GM18499 (cell line): ENCODE measurements around the gene SMIM10L1.

Experiments
- ATAC-seq: cut with Tn5 transposase; IDR thresholded peaks from one replicate; pipeline ENCODE4 v1.9.1; 2021; ENCODE audit warnings: moderate number of reproducible peaks; ENCODE audit not compliant: insufficient read depth, unreplicated experiment

Gene SMIM10L1

DNA sequence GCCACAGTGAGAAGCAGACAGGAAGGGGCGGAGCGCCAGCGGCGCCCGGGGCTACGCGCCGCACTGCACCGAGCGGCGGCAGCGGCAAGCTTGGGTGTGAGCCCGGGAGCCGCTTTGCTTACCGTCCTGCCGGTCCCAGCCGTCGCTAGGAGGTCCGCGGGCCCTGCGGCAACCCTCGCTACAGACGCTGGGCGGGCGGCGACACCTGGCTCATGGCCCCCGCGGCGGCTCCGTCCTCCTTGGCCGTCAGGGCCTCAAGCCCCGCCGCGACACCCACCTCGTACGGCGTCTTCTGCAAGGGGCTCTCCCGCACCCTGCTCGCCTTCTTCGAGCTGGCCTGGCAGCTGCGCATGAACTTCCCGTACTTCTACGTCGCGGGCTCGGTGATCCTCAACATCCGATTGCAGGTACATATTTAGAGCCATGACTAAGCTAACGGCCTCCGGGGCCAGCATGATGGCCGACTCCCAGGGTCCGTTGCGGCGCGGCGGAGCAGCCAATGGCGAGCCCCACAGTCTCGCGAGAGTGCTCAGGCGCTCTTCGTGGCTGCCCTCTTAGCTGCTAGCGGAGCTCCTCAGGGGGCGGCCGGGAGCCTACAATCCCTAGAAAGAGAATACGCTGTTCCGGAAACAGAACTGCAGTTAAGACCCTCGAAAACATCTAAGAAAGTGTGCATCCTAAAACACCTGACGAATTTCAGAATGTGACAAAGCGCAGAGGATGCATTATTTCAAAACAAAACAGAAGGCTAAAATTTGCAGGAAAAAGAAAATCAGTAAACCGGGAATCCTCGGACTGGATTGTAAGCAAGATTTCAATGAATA, at the start of gene SMIM10L1:
Gene SMIM10L1 (plus strand): TSS at position 50 of the 824 bp plus-strand sequence. CDS start 163 bp downstream, at position 213.
- peak; percentile 95 for ATAC-seq

DNA sequence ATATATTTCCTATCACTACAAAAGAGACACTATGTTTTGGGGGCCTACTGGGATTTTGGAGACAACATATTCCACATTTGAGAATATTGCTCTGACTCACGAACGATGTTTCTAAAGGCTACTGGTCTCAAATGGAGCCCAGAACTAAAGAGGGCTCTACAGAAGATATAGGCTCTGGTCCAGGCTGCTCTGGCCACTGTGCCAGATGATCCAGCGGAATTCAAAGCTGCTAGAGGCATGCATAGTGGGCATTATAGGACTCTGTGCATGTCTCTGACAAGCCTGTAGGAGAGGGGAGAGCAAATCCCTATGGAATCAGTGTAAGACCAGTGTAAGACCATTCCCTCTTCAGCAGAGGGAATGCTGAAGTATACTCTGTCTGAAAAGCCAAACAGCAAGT, 40.6 kb upstream of the SMIM10L1 start:
- no peak for ATAC-seq

DNA sequence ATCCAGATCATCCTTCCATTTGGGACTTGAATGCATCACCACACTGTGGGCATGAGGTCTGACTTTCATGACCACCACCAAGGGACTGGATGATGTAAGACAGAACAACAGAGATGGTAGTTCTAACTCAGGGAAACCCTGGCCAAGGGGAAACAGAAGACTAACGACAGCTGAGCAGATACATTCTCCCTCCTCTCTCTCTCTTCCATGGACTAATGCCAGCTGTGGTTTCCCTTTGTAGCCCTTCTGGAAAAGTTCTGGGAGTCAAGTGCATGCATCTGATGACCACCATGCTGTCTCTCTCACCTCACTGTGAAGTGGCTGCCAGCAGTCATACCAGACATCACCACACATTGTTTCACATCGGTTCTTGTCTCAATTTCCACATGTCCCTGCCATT, 40.0 kb upstream of the SMIM10L1 start:
- no peak for ATAC-seq

- no peak for ATAC-seq
Observed at GRCh38 chr12:11133162-11133561, 37.8 kb upstream of the SMIM10L1 start.

- no peak for ATAC-seq
Observed at GRCh38 chr12:11133816-11134215, 37.2 kb upstream of the SMIM10L1 start.

GRCh38 chr12:11134305-11134704, 36.7 kb upstream of the SMIM10L1 start, which contains the start of gene TAS2R30:
Gene TAS2R30 (minus strand): TSS chr12:11134644. CDS start chr12:11134244, 400 bp downstream.
- no peak for ATAC-seq

DNA sequence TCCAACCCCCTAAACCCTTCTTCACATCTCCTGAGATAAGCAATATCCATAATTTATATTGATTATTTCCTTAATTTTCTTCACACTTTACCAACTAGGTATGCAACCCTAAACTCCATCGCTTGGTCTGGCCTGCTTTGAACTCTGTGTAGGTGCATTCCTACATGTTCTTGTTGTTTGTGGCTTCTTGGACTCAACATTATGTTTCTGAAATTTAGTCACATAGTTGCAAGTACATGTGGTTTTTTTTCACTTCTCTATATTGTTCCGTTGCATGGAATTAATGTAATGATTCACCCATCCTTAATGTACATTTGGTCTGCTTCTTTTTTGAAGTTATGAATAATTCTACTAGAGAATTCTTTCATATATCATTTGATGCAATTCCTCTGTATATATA, 34.9 kb upstream of the SMIM10L1 start:
- ATAC-seq, result no peak

DNA sequence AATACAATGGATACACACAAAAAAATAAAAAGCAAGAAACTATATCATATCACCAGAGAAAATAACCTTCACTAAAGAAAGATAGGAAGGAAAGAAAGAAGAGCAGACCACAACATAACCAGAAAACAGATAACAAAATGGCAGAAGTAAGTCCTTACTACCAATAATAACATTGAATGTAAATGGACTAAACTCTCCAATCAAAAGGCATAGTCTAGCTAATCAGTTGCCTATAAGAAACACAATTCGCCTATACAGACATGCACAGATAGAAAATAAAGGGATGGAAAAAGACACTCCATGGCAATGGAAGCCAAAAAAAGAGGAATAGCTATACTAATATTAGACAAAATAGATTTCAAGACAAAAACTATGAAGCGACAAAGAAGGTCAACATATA, 27.6 kb upstream of the SMIM10L1 start:
- no peak for ATAC-seq

- ATAC-seq, result no peak
Observed at GRCh38 chr12:11144297-11144696, 26.7 kb upstream of the SMIM10L1 start.

- no peak for ATAC-seq
Observed at GRCh38 chr12:11147420-11147819, 23.6 kb upstream of the SMIM10L1 start.

- ATAC-seq, result no peak
Observed at GRCh38 chr12:11150832-11151231, 20.2 kb upstream of the SMIM10L1 start.

- no peak for ATAC-seq
Observed at GRCh38 chr12:11152725-11153124, 18.3 kb upstream of the SMIM10L1 start.

- no peak for ATAC-seq
Observed at GRCh38 chr12:11154400-11154925, 16.5 kb upstream of the SMIM10L1 start.

GRCh38 chr12:11158885-11159444, 12.0 kb upstream of the SMIM10L1 start:
- no peak for ATAC-seq

- ATAC-seq, result no peak
Observed at GRCh38 chr12:11162502-11162901, 8.5 kb upstream of the SMIM10L1 start.

GRCh38 chr12:11164384-11164783, 6.6 kb upstream of the SMIM10L1 start:
- ATAC-seq, result no peak

GRCh38 chr12:11166300-11166699, 4.7 kb upstream of the SMIM10L1 start:
- no peak for ATAC-seq

- ATAC-seq, result no peak
Observed at GRCh38 chr12:11170810-11171144, 217 bp upstream of the SMIM10L1 start.

- ATAC-seq, result no peak
Observed at GRCh38 chr12:11171969-11172675, 1.1 kb downstream of the SMIM10L1 start.

DNA sequence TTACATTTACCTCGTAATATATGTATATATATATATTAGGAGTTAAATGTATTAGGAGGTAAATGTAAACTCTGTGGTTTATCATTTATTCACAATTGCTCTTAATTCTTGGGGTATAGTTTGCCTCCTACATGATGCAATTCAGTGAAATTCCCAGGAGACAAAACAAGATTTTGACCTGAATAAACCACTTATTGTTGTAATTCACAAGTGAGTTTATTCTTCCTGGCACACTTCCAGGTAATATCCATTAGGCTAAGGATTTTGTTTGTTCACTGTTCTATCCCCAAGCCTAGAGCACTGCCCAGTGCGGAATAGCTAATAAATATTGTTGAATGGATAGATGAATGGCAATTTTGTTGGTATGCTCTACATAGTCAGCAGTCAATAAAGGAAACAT, 3.0 kb downstream of the SMIM10L1 start:
- ATAC-seq, result no peak

DNA sequence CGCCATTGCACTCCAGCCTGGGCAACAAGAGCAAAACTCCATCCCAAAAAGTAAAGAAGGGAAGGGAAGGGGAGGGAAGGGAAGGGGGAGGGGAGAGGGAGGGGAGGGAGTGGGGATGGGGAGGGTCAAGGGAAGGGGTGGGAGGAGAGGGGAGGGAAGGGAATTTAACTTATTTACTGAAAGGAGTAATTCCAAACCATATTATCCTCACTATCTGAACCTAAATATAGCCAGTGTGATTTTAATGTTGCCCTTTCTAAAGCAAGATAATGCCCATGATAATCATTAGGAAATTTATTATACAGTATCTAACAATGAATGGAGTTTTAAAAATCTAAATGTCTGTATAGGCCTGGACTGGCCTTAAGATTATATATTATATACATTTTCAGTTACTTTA, 7.3 kb downstream of the SMIM10L1 start:
- ATAC-seq, result no peak
